ENCODE data around the gene KITLG.
"Not testable (repeated sequence)": the region's sequence is repeated elsewhere in the genome, so short reads cannot be mapped to it uniquely, and the experiment has no call there.

Gene KITLG

GRCh38 chr12:88519802-88520435, 60.4 kb downstream of the KITLG start:
- Histone ChIP-seq H3K27me3 (ENCODE audit: control insufficient read depth, insufficient read depth, low read length, poor library complexity, severe bottlenecking) (no peaks in the 10 kb centered on the region), H3K4me1 (ENCODE audit: control insufficient read depth, insufficient read depth, low read length) (no peaks in the 10 kb centered on the region), H3K9me3 (ENCODE audit: control insufficient read depth, low read length) (no peaks in the 10 kb centered on the region), H3K36me3 (ENCODE audit: control insufficient read depth, insufficient read depth, low read length) (no peaks in the 10 kb centered on the region), H3K4me3 (ENCODE audit: insufficient read depth, low read depth, low read length) (no peak overlapping the region), H3K27ac (ENCODE audit: insufficient read depth, low read depth, low read length, poor library complexity, severe bottlenecking) (no peak overlapping the region)
- 89 to 93% methylated on average over 1 to 3 of the region's 3 CpGs for WGBS, 2 experiments

DNA sequence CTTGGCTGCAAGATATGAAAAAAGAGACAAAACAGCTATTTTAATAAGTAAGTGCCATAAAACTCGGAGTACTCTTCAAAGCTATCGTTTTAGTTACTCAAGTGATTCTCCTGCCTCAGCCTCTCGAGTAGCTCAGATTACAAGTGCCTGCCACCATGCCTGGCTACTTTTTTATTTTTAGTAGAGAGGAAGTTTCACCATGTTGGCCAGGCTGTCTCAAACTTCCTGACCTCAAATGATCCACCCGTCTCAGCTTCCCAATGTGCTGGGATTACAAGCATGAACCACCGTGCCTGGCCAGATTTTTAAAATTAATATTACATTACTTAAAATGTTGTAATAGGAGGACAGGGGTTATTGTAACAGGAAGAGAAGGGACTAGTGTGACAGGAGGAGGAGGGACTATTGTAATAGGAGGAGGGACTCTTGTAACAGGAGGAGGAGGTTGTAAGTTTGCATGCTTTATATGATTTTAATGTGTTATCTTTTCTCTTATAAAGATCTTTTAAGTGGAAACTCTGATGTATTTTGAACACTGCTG, 61.3 kb downstream of the KITLG start:
- H3K27me3 ChIP-seq (ENCODE audit: control insufficient read depth, insufficient read depth, low read length, poor library complexity, severe bottlenecking): no peaks in the 10 kb centered on the region
- no peaks in the 10 kb centered on the region for H3K9me3 ChIP-seq (ENCODE audit: control insufficient read depth, low read length)
- no peak overlapping the region for H3K27ac ChIP-seq (ENCODE audit: insufficient read depth, low read depth, low read length, poor library complexity, severe bottlenecking)
- H3K36me3 ChIP-seq (ENCODE audit: control insufficient read depth, insufficient read depth, low read length): no peaks in the 10 kb centered on the region
- H3K4me1 ChIP-seq (ENCODE audit: control insufficient read depth, insufficient read depth, low read length): no peaks in the 10 kb centered on the region
- H3K4me3 ChIP-seq (ENCODE audit: insufficient read depth, low read depth, low read length): no peak overlapping the region
- 91 to 98% methylated on average over 3 to 5 of the region's 5 CpGs for WGBS, 2 experiments

GRCh38 chr12:88516811-88517210, 63.5 kb downstream of the KITLG start:
- H3K4me3 ChIP-seq (ENCODE audit: insufficient read depth, low read depth, low read length): no peak overlapping the region
- H3K27ac ChIP-seq (ENCODE audit: insufficient read depth, low read depth, low read length, poor library complexity, severe bottlenecking): no peak overlapping the region
- H3K9me3 ChIP-seq (ENCODE audit: control insufficient read depth, low read length): no peaks in the 10 kb centered on the region
- no peaks in the 10 kb centered on the region for H3K27me3 ChIP-seq (ENCODE audit: control insufficient read depth, insufficient read depth, low read length, poor library complexity, severe bottlenecking)
- no peaks in the 10 kb centered on the region for H3K4me1 ChIP-seq (ENCODE audit: control insufficient read depth, insufficient read depth, low read length)
- H3K36me3 ChIP-seq (ENCODE audit: control insufficient read depth, insufficient read depth, low read length): no peaks in the 10 kb centered on the region

GRCh38 chr12:88510843-88511242, 69.4 kb downstream of the KITLG start:
- 95 to 100% methylated on average over 2 of the region's 3 CpGs for WGBS, 2 experiments
- Histone ChIP-seq H3K27ac (ENCODE audit: insufficient read depth, low read depth, low read length, poor library complexity, severe bottlenecking) (no peak overlapping the region), H3K4me1 (ENCODE audit: control insufficient read depth, insufficient read depth, low read length) (no peaks in the 10 kb centered on the region), H3K27me3 (ENCODE audit: control insufficient read depth, insufficient read depth, low read length, poor library complexity, severe bottlenecking) (no peaks in the 10 kb centered on the region), H3K4me3 (ENCODE audit: insufficient read depth, low read depth, low read length) (no peak overlapping the region), H3K36me3 (ENCODE audit: control insufficient read depth, insufficient read depth, low read length) (no peaks in the 10 kb centered on the region), H3K9me3 (ENCODE audit: control insufficient read depth, low read length) (no peaks in the 10 kb centered on the region)

DNA sequence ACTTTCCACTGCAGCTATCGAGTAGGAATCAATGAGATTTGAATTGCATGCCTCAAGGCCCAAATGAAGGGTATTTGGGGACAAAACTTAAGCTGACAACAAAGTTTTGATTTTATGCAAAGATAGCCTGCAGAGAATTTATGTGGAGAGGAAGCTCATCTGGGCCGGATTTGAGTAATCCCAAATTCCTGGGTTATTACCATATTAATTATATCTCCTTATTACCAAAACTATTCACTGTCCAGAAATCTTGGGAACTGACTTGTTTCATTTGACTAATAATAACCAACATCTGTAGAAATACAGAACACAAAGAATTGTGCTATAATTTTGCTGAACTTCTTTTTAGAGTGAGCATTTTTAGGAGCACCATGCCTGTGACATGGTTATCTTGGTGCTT, 70.4 kb downstream of the KITLG start:
- WGBS, 2 experiments: 85 to 100% methylated on average over 1 to 2 of the region's 2 CpGs
- Histone ChIP-seq H3K9me3 (ENCODE audit: control insufficient read depth, low read length) (no peaks in the 10 kb centered on the region), H3K27me3 (ENCODE audit: control insufficient read depth, insufficient read depth, low read length, poor library complexity, severe bottlenecking) (no peaks in the 10 kb centered on the region), H3K4me3 (ENCODE audit: insufficient read depth, low read depth, low read length) (no peak overlapping the region), H3K4me1 (ENCODE audit: control insufficient read depth, insufficient read depth, low read length) (no peaks in the 10 kb centered on the region), H3K36me3 (ENCODE audit: control insufficient read depth, insufficient read depth, low read length) (no peaks in the 10 kb centered on the region), H3K27ac (ENCODE audit: insufficient read depth, low read depth, low read length, poor library complexity, severe bottlenecking) (no peak overlapping the region)

DNA sequence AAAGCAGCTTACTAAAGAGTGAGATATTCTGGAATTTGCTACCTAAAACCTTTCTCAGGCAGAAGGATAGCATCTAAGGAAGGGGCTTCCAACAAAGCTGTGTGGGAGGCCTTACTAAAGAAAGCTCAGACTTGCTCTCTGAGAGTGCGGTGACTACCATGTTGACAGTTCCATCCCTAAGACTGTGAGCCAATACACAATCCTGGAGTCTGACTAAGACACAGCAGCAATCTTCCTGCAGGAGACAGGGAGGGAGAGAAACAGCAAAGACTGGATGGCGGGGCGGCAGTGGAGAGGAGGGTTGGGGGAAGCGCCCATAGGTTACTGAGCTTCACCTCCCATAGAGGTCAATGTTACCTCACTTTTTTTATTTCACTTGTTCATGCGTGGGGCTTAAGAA, 70.9 kb downstream of the KITLG start:
- no peak overlapping the region for H3K27ac ChIP-seq (ENCODE audit: insufficient read depth, low read depth, low read length, poor library complexity, severe bottlenecking)
- H3K4me1 ChIP-seq (ENCODE audit: control insufficient read depth, insufficient read depth, low read length): no peaks in the 10 kb centered on the region
- no peaks in the 10 kb centered on the region for H3K27me3 ChIP-seq (ENCODE audit: control insufficient read depth, insufficient read depth, low read length, poor library complexity, severe bottlenecking)
- no peaks in the 10 kb centered on the region for H3K9me3 ChIP-seq (ENCODE audit: control insufficient read depth, low read length)
- H3K36me3 ChIP-seq (ENCODE audit: control insufficient read depth, insufficient read depth, low read length): no peaks in the 10 kb centered on the region
- 91 to 99% methylated on average over 5 of the region's 5 CpGs for WGBS, 2 experiments
- no peak overlapping the region for H3K4me3 ChIP-seq (ENCODE audit: insufficient read depth, low read depth, low read length)

DNA sequence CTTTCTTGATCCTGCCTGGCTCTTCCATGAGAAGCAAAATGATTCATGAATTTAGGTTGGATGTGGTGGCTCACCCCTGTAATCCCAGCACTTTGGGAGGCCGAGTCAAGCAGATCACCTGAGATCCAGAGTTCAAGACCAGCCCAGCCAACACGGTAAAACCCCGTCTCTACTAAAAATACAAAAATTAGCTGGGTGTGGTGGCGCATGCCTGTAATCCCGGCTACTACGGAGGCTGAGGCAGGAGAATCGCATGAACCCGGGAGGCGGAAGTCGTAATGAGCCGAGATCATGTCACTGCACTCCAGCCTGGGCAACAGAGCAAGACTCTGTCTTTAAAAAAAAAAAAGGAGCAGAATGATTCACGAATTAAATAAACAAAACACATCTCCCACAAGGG, 72.4 kb downstream of the KITLG start:
- not testable (repeated sequence) for H3K9me3 ChIP-seq (ENCODE audit: control insufficient read depth, low read length); H3K36me3 ChIP-seq (ENCODE audit: control insufficient read depth, insufficient read depth, low read length); H3K4me3 ChIP-seq (ENCODE audit: insufficient read depth, low read depth, low read length); H3K27me3 ChIP-seq (ENCODE audit: control insufficient read depth, insufficient read depth, low read length, poor library complexity, severe bottlenecking); H3K27ac ChIP-seq (ENCODE audit: insufficient read depth, low read depth, low read length, poor library complexity, severe bottlenecking); H3K4me1 ChIP-seq (ENCODE audit: control insufficient read depth, insufficient read depth, low read length)
- 94 to 96% methylated on average over 11 to 12 of the region's 12 CpGs for WGBS, 2 experiments

- H3K36me3 ChIP-seq (ENCODE audit: control insufficient read depth, insufficient read depth, low read length): no peaks in the 10 kb centered on the region
- no peak overlapping the region for H3K4me3 ChIP-seq (ENCODE audit: insufficient read depth, low read depth, low read length)
- H3K27ac ChIP-seq (ENCODE audit: insufficient read depth, low read depth, low read length, poor library complexity, severe bottlenecking): no peak overlapping the region
- WGBS, 2 experiments: 100% methylated on average over 1 of the region's 1 CpG; no CpG with 5 or more reads in 1 of the 2 experiments
- no peaks in the 10 kb centered on the region for H3K4me1 ChIP-seq (ENCODE audit: control insufficient read depth, insufficient read depth, low read length)
- H3K27me3 ChIP-seq (ENCODE audit: control insufficient read depth, insufficient read depth, low read length, poor library complexity, severe bottlenecking): no peaks in the 10 kb centered on the region
- H3K9me3 ChIP-seq (ENCODE audit: control insufficient read depth, low read length): no peaks in the 10 kb centered on the region
These were observed 73.0 kb downstream of the KITLG start for GRCh38 chr12:88507270-88507669.

- Histone ChIP-seq H3K4me3 (ENCODE audit: insufficient read depth, low read depth, low read length) (no peak overlapping the region), H3K9me3 (ENCODE audit: control insufficient read depth, low read length) (no peaks in the 10 kb centered on the region), H3K36me3 (ENCODE audit: control insufficient read depth, insufficient read depth, low read length) (no peaks in the 10 kb centered on the region), H3K27me3 (ENCODE audit: control insufficient read depth, insufficient read depth, low read length, poor library complexity, severe bottlenecking) (no peaks in the 10 kb centered on the region), H3K4me1 (ENCODE audit: control insufficient read depth, insufficient read depth, low read length) (no peaks in the 10 kb centered on the region), H3K27ac (ENCODE audit: insufficient read depth, low read depth, low read length, poor library complexity, severe bottlenecking) (no peak overlapping the region)
- 96 to 100% methylated on average over 2 of the region's 2 CpGs for WGBS, 2 experiments
These were observed 74.6 kb downstream of the KITLG start for GRCh38 chr12:88505696-88506095.

GRCh38 chr12:88503281-88503703, 77.0 kb downstream of the KITLG start:
- no peaks in the 10 kb centered on the region for H3K9me3 ChIP-seq (ENCODE audit: control insufficient read depth, low read length)
- H3K27ac ChIP-seq (ENCODE audit: insufficient read depth, low read depth, low read length, poor library complexity, severe bottlenecking): no peak overlapping the region
- H3K27me3 ChIP-seq (ENCODE audit: control insufficient read depth, insufficient read depth, low read length, poor library complexity, severe bottlenecking): no peaks in the 10 kb centered on the region
- H3K4me1 ChIP-seq (ENCODE audit: control insufficient read depth, insufficient read depth, low read length): no peaks in the 10 kb centered on the region
- no peaks in the 10 kb centered on the region for H3K36me3 ChIP-seq (ENCODE audit: control insufficient read depth, insufficient read depth, low read length)
- 90 to 97% methylated on average over 3 of the region's 3 CpGs for WGBS, 2 experiments
- H3K4me3 ChIP-seq (ENCODE audit: insufficient read depth, low read depth, low read length): no peak overlapping the region

Data from ectodermal cell (in vitro differentiated cells).